GM03348 (cell line): Measurements from ENCODE around the gene MICAL3.
A peak's percentile ranks its signal among the peaks of the same experiment; 100 is the strongest.
"Not testable (repeated sequence)": the region's sequence is repeated elsewhere in the genome, so short reads cannot be mapped to it uniquely, and the experiment has no call there.

ENCODE experiments used
- DNase-seq: peaks from one replicate; pipeline ENCODE4 v3.0.0; 2012; ENCODE audit warnings: low spot score

Gene MICAL3

GRCh38 chr22:18000441-18001039 is 23.8 kb downstream of the MICAL3 start:
- peak; percentile 38 for DNase-seq

DNA sequence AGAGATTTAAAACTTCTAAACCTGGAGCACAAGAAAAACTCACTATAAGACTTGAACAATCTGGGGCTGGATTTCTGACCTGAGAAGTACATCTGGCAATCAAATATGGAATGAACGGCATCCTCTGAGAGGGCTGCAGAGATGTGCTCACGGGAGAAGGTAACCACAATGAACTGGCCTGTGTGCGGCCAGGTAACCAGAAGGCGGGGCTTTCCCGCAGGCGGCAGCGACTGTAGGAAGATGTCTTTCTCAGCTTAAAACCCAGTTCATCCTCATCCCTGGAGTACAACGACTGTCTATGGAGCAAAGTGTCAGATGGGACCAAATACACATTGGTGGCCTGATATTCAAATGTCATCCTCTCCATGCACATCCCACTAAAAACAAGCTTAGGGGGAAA is 24.5 kb downstream of the MICAL3 start:
- no peak for DNase-seq

- no peak for DNase-seq
These were observed 25.4 kb downstream of the MICAL3 start for GRCh38 chr22:17998913-17999312.

DNA sequence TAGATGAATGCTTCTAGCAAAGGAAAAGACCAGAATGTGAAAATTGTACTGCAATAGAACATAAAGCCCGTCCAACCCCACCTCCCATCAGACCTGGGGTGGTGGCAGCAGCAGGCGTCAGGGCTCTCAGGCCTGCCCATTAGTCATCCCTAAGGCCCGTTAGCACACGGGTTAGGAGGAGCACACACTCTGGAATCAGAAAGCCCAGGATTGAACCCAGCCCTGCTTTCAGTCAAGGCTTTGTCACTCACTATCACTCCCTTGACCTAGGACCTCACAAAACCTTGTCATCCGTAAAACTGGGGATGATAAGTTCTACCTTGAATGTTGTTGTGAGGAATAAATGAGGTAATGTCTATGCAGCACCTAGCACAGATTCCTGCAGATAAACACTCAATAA is 26.9 kb downstream of the MICAL3 start:
- no peak for DNase-seq

DNA sequence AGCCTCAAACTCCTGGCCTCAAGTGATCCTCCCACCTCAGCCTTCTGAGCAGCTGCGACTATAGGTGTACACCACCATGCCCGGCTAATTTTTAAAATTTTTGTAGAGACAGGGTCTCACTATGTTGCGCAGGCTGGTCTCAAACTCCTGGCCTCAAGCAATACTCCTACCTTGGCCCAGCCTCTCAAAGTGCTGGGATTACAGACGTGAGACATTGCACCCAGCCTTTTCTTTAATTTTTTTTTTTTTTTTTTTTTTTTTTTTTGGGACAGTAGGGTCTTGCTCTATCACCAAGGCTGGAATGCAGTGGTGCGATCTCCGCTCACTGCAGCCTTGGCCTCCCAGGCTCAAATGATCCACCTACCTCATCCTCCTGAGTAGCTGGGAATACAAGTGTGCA is 29.1 kb downstream of the MICAL3 start:
- DNase-seq = not testable (repeated sequence)

DNA sequence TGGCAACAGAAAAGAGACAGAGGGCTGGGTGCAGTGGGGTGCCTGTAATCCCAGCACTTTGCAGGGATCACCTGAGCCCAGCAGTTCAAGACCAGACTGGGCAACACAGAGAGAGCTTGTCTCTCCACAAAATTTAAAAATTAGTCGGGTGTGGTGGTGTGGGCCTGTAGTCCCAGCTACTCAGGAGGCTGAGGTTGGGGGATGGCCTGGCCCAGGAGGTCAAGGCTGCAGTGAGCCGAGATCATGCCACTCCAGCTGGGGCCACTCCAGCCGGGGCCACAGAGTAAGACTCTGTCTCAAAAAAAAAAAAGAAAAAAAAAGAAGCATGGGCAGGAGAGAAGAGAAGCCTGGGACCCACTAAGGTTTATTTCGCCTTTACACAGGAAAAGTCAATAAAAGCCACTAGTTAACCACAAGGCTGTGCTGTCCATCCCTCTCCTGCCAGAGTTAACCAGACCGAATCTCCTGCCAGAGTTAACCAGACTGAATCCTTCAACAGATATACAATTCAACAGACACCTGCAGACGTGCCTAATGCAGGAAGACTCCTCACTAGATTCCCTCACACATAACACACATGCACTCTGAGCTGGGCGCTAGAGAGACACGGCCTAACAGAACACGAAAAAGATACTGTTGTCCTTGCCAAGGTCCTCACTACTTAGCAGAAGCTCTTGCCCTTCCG is 29.8 kb downstream of the MICAL3 start:
- no peak for DNase-seq

- DNase-seq = not testable (repeated sequence)
These were observed 31.4 kb downstream of the MICAL3 start for GRCh38 chr22:17992976-17993375.

DNA sequence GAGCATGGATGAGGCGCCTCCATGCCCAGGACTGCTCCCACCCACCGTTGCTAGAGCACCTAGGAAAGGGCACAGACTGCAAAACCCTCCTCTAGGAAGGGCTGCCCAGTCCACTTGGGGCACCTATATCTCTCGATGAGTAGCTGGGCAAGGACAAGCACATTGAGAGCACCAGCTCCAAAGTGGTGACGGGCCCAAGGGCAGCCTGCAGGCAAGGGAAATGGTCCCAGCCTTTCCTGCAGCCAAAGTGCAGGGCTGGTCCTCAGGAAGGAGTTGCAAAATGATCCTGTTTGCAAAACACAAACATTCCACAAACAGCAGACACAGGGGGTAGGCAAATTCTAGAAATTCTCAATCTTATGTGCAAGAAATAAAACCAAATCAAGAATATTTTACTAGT is 32.4 kb downstream of the MICAL3 start:
- not testable (repeated sequence) for DNase-seq

GRCh38 chr22:17990942-17991341 is 33.4 kb downstream of the MICAL3 start:
- no peak for DNase-seq

GRCh38 chr22:17990147-17990546 is 34.2 kb downstream of the MICAL3 start:
- DNase-seq = no peak

GRCh38 chr22:17988800-17989513 is 35.4 kb downstream of the MICAL3 start:
- DNase-seq = no peak

GRCh38 chr22:17985606-17986005 is 38.8 kb downstream of the MICAL3 start:
- no peak for DNase-seq

- DNase-seq = not testable (repeated sequence)
These were observed 39.3 kb downstream of the MICAL3 start for GRCh38 chr22:17985071-17985470.

DNA sequence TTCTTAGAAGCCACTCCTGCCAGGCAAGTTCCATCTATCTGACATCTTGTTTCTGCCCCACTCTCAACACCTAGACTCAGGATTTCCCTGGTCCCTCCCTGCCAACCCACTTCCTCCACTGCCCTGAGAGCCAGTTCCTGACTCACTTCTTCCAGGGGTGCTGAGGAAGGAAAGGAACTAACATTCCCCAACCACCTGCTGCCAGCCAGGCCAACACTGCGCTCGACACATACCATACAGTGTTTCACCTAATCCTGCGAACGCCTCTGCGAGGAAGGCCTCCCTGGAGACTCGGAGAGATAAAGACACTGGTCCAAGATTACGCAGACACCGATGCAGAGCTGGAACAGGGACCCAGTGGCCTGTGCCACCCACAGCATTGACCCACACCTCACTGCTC is 40.2 kb downstream of the MICAL3 start:
- DNase-seq = no peak

GRCh38 chr22:17982572-17983141 is 41.7 kb downstream of the MICAL3 start:
- no peak for DNase-seq

- DNase-seq = no peak
These were observed 42.9 kb downstream of the MICAL3 start for GRCh38 chr22:17981497-17981896.

GRCh38 chr22:17980638-17981051 is 43.7 kb downstream of the MICAL3 start:
- peak; percentile 57 for DNase-seq

GRCh38 chr22:17980015-17980590 is 44.3 kb downstream of the MICAL3 start:
- no peak for DNase-seq

DNA sequence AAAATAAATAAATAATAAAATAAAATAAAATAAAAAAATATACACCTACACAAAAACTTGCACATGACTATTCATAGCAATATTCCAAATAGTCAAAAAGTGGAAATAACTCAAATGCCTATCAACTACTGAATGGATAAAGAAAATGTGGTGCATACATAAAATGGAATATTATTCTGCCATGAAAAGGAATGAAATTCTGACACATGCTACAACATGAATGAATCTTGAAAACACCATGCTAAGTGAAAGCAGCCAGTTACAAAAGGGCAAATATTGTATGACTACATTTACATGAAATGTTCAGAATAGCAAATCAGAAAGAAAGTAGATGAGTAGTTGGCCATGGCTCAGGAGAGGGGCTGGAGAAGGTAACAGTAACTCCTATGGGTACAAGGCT is 46.3 kb downstream of the MICAL3 start:
- DNase-seq = no peak

DNA sequence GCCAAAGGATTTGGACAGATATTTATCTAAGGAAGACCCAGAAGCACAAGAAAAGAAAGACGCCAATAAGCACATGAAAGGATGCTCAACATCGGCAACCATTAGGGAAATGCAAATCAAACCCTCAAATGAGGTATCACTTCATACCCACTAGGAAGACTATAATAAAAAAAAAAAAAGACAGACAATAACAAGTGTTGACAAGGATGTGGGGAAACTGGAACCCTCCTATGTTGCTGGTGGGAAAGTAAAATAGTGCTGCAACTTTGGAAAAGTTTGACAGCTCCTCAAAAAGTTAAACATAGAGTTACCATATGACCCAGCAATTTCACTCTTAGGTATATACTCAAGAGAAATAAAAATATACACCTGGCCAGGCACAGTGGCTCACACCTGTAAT is 47.0 kb downstream of the MICAL3 start:
- DNase-seq = no peak

DNA sequence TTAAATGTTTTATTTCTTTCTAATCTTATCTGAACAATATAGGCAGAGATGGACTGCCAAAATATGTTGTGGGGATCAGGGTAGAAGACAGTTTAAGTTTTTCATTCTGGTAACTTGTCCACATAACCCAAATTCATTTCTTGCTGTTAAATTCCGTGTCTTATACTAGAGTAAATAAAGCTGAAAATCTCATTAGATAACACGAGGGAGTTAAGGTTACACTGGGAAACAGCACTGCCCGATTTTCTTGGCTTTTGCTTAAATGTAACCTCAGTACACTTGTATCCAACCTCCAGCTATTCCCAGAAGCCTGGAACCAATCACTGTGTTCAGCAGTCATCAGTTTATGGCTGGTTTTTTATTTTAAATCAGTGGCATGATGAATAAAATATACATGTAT is 48.2 kb downstream of the MICAL3 start:
- DNase-seq = no peak

DNA sequence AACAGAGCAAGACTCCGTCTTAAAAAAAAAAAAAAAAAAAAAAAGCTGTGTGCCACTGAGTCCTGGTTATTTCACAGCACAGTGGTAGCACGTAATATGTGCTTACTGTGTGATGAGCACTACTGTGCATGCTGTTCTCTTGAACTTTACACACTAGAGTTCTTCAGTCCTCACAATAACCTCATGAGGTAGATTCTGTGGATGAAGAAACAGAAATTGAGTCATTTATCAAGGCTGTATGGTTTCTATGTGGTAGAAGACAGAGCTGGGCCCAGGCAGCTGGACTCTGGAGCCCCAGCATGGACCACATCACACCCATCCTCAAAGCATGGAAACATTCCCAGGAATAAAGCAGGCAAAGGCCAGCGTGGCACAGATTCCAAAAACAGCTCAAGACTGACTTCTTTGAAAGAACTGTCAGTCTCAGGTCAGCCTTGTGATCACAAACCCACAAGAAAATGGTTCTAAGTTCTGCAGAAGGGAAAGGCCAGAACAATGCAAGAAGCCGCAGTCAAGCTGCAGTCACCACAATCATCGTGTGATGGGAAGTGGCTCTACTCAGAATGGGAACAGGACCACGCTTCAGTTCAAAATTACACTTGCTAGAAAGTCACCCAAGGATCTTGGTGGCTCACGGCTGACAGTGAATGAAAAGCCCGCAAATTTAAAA is 49.5 kb downstream of the MICAL3 start:
- DNase-seq = no peak
